K562 (cell line): ENCODE results near the gene HYOU1. TPM values are rescaled to one million over a fixed set of nuclear protein-coding genes. Genes with fewer than 3 reads are reported as not detected.
A peak's percentile ranks its signal among the peaks of the same experiment; 100 is the strongest.

Experiments
- ESRRB ChIP-seq: fragments of 250-450 bp; sonication (Bioruptor Pico); IDR thresholded peaks from 2 replicates; pipeline ENCODE4 v1.5.0; 2020; ENCODE audit warnings: mild to moderate bottlenecking, moderate library complexity, borderline replicate concordance
- FOSL1 ChIP-seq: fragments of 200-800 bp; sonication (Bioruptor generic); conservative IDR thresholded peaks from 2 replicates; pipeline ENCODE4 v1.6.1; 2016; ENCODE audit warnings: missing genetic modification characterization, missing compliant biosample characterization
- GTF2F1 ChIP-seq: IDR thresholded peaks from 2 replicates; pipeline ENCODE4 v1.6.1; 2011; ENCODE audit warnings: low read depth, low read length, improper control_type of control experiment
- HDAC3 ChIP-seq: fragments of 450-650 bp; IDR thresholded peaks from 2 replicates; pipeline ENCODE4 v1.6.1; 2018; ENCODE audit warnings: borderline replicate concordance, mild to moderate bottlenecking, moderate library complexity; ENCODE audit not compliant: partially characterized antibody
- HNRNPL ChIP-seq: fragments of 200-400 bp; formaldehyde crosslinking; IDR thresholded peaks from 2 replicates; pipeline ENCODE4 v1.6.1; 2017; ENCODE audit warnings: low read depth, mild to moderate bottlenecking, low read length
- KLF13 ChIP-seq: fragments of 450-650 bp; IDR thresholded peaks from 2 replicates; pipeline ENCODE4 v1.6.1; 2016; ENCODE audit warnings: missing genetic modification characterization, low read depth, mild to moderate bottlenecking, missing compliant biosample characterization, moderate library complexity, borderline replicate concordance
- NR2C1 ChIP-seq, 2 experiments: fragments of 450-650 bp; IDR thresholded peaks; 2 replicates each; pipeline ENCODE4 v1.6.1; 2017; ENCODE audit warnings: mild to moderate bottlenecking in 2 of 2, antibody characterized with exemption in 1 of 2, inconsistent platforms in 1 of 2, missing compliant biosample characterization in 1 of 2, missing genetic modification characterization in 1 of 2
- PCBP2 ChIP-seq: fragments of 200-400 bp; formaldehyde crosslinking; IDR thresholded peaks from 2 replicates; pipeline ENCODE4 v1.6.1; 2018; ENCODE audit warnings: low read length, low read depth, mild to moderate bottlenecking, moderate library complexity; ENCODE audit not compliant: poor library complexity, severe bottlenecking
- PPARD ChIP-seq: fragments of 250-450 bp; sonication (Bioruptor Pico); IDR thresholded peaks from 2 replicates; pipeline ENCODE4 v1.8.0; 2022; ENCODE audit warnings: inconsistent platforms, mild to moderate bottlenecking, moderate library complexity
- RAD21 ChIP-seq, 2 experiments: fragments of 250-450 bp in 1 of 2; fragments of 450-650 bp in 1 of 2; sonication (Bioruptor Pico) in 1 of 2; formaldehyde crosslinking in 1 of 2; IDR thresholded peaks in 1 of 2; conservative IDR thresholded peaks in 1 of 2; 2 replicates each; pipeline versions ENCODE4 v1.4.0 to v1.8.0; 2020 to 2022; ENCODE audit warnings: mild to moderate bottlenecking in 2 of 2, moderate library complexity in 1 of 2
- RNF2 ChIP-seq: sonication (generic); IDR thresholded peaks from 2 replicates; pipeline ENCODE4 v1.6.1; 2016
- SMAD3 ChIP-seq: fragments of 450-650 bp; formaldehyde crosslinking; conservative IDR thresholded peaks from 2 replicates; pipeline ENCODE4 v1.4.0; 2020; ENCODE audit warnings: mild to moderate bottlenecking
- SOX6 ChIP-seq: fragments of 450-650 bp; IDR thresholded peaks from 2 replicates; pipeline ENCODE4 v1.6.1; 2014; ENCODE audit warnings: mild to moderate bottlenecking
- SRF ChIP-seq, 2 experiments: fragments of 250-450, 450-650 bp in 1 of 2; sonication (Bioruptor Pico) in 1 of 2; sonication (generic) in 1 of 2; formaldehyde crosslinking; IDR thresholded peaks; 2 replicates each; pipeline versions ENCODE4 v1.5.0 to v1.5.1; 2020 to 2022; ENCODE audit warnings: mild to moderate bottlenecking in 1 of 2, missing genetic modification reagents in 1 of 2
- TCF7 ChIP-seq: sonication (generic); IDR thresholded peaks from 2 replicates; pipeline ENCODE4 v1.6.1; 2016; ENCODE audit warnings: antibody characterized with exemption, borderline replicate concordance
- ZNF384 ChIP-seq: IDR thresholded peaks from 2 replicates; pipeline ENCODE4 v1.6.1; 2012; ENCODE audit warnings: low read depth, low read length, improper control_type of control experiment
- ZNF561 ChIP-seq: fragments of 450-650 bp; formaldehyde crosslinking; conservative IDR thresholded peaks from 2 replicates; pipeline ENCODE4 v1.4.0; 2020; ENCODE audit warnings: mild to moderate bottlenecking, moderate library complexity
- ZNF644 ChIP-seq: fragments of 200-800 bp; sonication (Bioruptor generic); IDR thresholded peaks from 2 replicates; pipeline ENCODE4 v1.6.1; 2016; ENCODE audit warnings: low read depth, missing genetic modification characterization, missing compliant biosample characterization
- polyA plus RNA-seq, 8 experiments: library from polyadenylated mRNA; depleted of rRNA in 4 of 8; stranded (reverse) in 5 of 8; unstranded in 3 of 8; fragments of >200 nt; fragmentation: Nextera tagmentation in 2 of 8; fragmentation: Illumina TruSeq in 1 of 8; extraction: Ambion mirVana in 2 of 8; extraction: Trizol in 1 of 8; gene quantifications; 2 replicates each; pipeline versions ENCODE4 v1.2.1 to v1.2.3, GENCODE V29; 2011 to 2014; ENCODE audit warnings: inconsistent platforms in 1 of 8, missing spikeins in 1 of 8
- total RNA-seq, 7 experiments: library from RNA; depleted of rRNA in 6 of 7; stranded (reverse); fragments of >200 nt in 6 of 7; fragmentation: Illumina TruSeq in 2 of 7; extraction: Trizol in 2 of 7; gene quantifications; 2 replicates each; pipeline versions ENCODE4 v1.2.1 to v1.2.3, GENCODE V29; 2011 to 2021; ENCODE audit warnings: low replicate concordance in 1 of 7
- TF ChIP-seq, protein P1 (sequence below): sonication (generic); formaldehyde crosslinking; IDR thresholded peaks from 2 replicates; pipeline ENCODE4 v1.8.0; 2023; ENCODE audit warnings: mild to moderate bottlenecking, missing genetic modification reagents
- TF ChIP-seq, protein P2 (sequence below): sonication (generic); formaldehyde crosslinking; IDR thresholded peaks from 2 replicates; pipeline ENCODE4 v1.8.0; 2022; ENCODE audit warnings: missing genetic modification reagents, mild to moderate bottlenecking, borderline replicate concordance
- TF ChIP-seq, protein P3 (sequence below): fragments of 200-800 bp; sonication (Bioruptor generic); IDR thresholded peaks from 2 replicates; pipeline ENCODE4 v1.6.1; 2017; ENCODE audit warnings: missing genetic modification characterization, missing compliant biosample characterization

The HYOU1 gene
- total and polyA plus RNA-seq, 9 of the 15 experiments (the other 6 are each of a cell fraction or from before 2014, with no cell fraction given): 19.5 to 197 (median 128) TPM

DNA sequence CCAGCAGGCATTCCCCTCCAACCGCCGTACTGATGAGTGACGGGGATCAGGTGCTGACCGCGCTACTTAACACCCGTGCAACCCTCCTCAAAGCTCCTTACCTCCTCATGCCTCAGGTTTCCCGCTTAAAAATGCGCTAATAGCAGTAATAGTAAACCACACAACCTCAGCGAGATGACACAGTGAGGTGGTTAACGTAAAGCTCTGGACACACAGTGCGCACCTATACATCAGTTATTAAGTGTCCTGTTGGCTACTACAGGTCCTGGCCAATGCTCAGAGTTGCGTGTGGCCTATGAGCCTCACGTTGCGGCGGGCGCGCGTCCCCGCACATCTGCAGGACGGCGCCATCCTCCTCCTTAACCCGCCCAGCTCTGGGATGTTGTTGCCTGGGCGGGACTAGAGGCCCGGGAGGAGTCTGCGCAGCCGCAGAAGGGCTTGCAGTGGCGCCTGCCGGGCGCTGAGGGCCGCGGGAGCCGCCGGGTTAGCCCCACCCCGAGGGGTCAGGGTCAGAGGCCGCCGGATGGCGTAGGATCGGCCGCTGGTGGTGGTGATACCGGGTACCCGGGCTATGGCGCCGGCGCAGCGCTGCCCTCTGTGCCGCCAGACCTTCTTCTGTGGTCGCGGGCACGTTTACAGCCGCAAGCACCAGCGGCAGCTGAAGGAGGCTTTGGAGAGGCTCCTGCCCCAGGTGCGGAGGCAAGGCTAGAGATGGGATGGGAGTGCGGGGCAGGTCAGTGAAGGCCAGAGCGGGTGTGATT, 59.2 kb downstream of the HYOU1 start, which contains the start of gene CENATAC (continued):
- TF ChIP-seq NR2C1 (IDR thresholded peaks at IDR 0.05) (peak; percentile 99), NR2C1 (tag; IDR thresholded peaks at IDR 0.05) (peak; percentile 99), HNRNPL (peak; percentile 45; the same call in 1 of the 2 replicates), ZNF644 (tag) (0 out of 2 replicates have a peak, but pooled peaks have one; percentile 45), SMAD3 (CRISPR knock-in tag) (no peak), HDAC3 (no peak), GTF2F1 (0 out of 2 replicates have a peak, but pooled peaks have one; percentile 35), SOX6 (no peak), RAD21 (CRISPR knock-in tag; conservative IDR thresholded peaks at IDR 0.05 in 1 of 2, IDR thresholded peaks at IDR 0.05 in 1 of 2) (no peak), FOSL1 (tag) (no peak), RNF2 (no peak), PCBP2 (no peak), ZNF384 (no peak), TCF7 (0 out of 2 replicates have a peak, but pooled peaks have one; percentile 16), KLF13 (no peak), SRF (CRISPR knock-in tag; IDR thresholded peaks at IDR 0.05) (0 out of 4 replicates have a peak, but pooled peaks of 1 of the 2 experiments have one; percentile 16), ZNF561 (no peak), ESRRB (CRISPR knock-in tag) (no peak), PPARD (CRISPR knock-in tag) (no peak)
- TF ChIP-seq, protein P1, sequence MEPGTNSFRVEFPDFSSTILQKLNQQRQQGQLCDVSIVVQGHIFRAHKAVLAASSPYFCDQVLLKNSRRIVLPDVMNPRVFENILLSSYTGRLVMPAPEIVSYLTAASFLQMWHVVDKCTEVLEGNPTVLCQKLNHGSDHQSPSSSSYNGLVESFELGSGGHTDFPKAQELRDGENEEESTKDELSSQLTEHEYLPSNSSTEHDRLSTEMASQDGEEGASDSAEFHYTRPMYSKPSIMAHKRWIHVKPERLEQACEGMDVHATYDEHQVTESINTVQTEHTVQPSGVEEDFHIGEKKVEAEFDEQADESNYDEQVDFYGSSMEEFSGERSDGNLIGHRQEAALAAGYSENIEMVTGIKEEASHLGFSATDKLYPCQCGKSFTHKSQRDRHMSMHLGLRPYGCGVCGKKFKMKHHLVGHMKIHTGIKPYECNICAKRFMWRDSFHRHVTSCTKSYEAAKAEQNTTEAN (CRISPR knock-in tag): 0 out of 2 replicates have a peak, but pooled peaks have one; percentile 38
- TF ChIP-seq, protein P2, sequence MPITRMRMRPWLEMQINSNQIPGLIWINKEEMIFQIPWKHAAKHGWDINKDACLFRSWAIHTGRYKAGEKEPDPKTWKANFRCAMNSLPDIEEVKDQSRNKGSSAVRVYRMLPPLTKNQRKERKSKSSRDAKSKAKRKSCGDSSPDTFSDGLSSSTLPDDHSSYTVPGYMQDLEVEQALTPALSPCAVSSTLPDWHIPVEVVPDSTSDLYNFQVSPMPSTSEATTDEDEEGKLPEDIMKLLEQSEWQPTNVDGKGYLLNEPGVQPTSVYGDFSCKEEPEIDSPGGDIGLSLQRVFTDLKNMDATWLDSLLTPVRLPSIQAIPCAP (CRISPR knock-in tag): no peak
- TF ChIP-seq, protein P3, sequence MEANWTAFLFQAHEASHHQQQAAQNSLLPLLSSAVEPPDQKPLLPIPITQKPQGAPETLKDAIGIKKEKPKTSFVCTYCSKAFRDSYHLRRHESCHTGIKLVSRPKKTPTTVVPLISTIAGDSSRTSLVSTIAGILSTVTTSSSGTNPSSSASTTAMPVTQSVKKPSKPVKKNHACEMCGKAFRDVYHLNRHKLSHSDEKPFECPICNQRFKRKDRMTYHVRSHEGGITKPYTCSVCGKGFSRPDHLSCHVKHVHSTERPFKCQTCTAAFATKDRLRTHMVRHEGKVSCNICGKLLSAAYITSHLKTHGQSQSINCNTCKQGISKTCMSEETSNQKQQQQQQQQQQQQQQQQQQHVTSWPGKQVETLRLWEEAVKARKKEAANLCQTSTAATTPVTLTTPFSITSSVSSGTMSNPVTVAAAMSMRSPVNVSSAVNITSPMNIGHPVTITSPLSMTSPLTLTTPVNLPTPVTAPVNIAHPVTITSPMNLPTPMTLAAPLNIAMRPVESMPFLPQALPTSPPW: peak; percentile 53; the same call in 1 of the 2 replicates
